Cardiac fibroblast (primary cell): Measurements from ENCODE around the gene CD38.
"Not testable (repeated sequence)": the region's sequence is repeated elsewhere in the genome, so short reads cannot be mapped to it uniquely, and the experiment has no call there.

Experiments
- DNase-seq, 2 donors: peaks; one replicate each; pipeline versions ENCODE4 v3.0.0 to v3.0.0-alpha.2; 2010; ENCODE audit warnings: low read depth in 2 of 2
- H3K4me3 ChIP-seq, 2 donors: replicated peaks in 1 of 2; 1 replicate in 1 of 2; 2 replicates in 1 of 2; pipeline ENCODE4 v1.5.1; 2011; ENCODE audit warnings: low read depth in 2 of 2, low read length in 2 of 2, mild to moderate bottlenecking in 2 of 2, moderate library complexity in 1 of 2
- CTCF ChIP-seq: IDR thresholded peaks from one replicate; pipeline ENCODE4 v1.5.1; 2011; ENCODE audit warnings: low read depth, mild to moderate bottlenecking, low read length, inconsistent platforms

CD38 gene

GRCh38 chr4:15757054-15757453 lies 21.1 kb upstream of the CD38 start:
- no peak overlapping the region for H3K4me3 ChIP-seq
- no peak for TF ChIP-seq CTCF
- DNase-seq = no peak

- TF ChIP-seq CTCF = no peak
- no peak for DNase-seq
- no peak overlapping the region for H3K4me3 ChIP-seq
These were observed 19.8 kb upstream of the CD38 start for GRCh38 chr4:15758294-15758693.

GRCh38 chr4:15762460-15762859 lies 15.7 kb upstream of the CD38 start:
- not testable (repeated sequence) for DNase-seq, H3K4me3 ChIP-seq

GRCh38 chr4:15765391-15765790 lies 12.7 kb upstream of the CD38 start:
- no peak overlapping the region for H3K4me3 ChIP-seq
- no peak for DNase-seq
- TF ChIP-seq CTCF = no peak

- DNase-seq = no peak
- H3K4me3 ChIP-seq = no peak overlapping the region
- no peak for TF ChIP-seq CTCF
These were observed 12.0 kb upstream of the CD38 start for GRCh38 chr4:15765910-15766697.

GRCh38 chr4:15766821-15767220 lies 11.3 kb upstream of the CD38 start:
- TF ChIP-seq CTCF = no peak
- no peak overlapping the region for H3K4me3 ChIP-seq
- DNase-seq = no peak

- TF ChIP-seq CTCF = no peak
- no peak for DNase-seq
- H3K4me3 ChIP-seq = no peak overlapping the region
These were observed 8.9 kb upstream of the CD38 start for GRCh38 chr4:15769202-15769601.
